Stomach (tissue), 9 donors: Measurements from ENCODE around the gene NIPAL3. TPM values are rescaled to one million over a fixed set of nuclear protein-coding genes. Genes with fewer than 3 reads are reported as not detected.
A peak's percentile ranks its signal among the peaks of the same experiment; 100 is the strongest.
"Not testable (repeated sequence)": the region's sequence is repeated elsewhere in the genome, so short reads cannot be mapped to it uniquely, and the experiment has no call there.

Source experiments
- DNase-seq, 2 donors: peaks; one replicate each; pipeline versions ENCODE4 v3.0.0 to v3.0.0-alpha.2; 2013 to 2019
- H3K27ac ChIP-seq, 5 donors: fragments of 200-600 bp in 4 of 5; sonication (generic) in 4 of 5; one replicate each; pipeline ENCODE4 v1.5.1; 2013 to 2019; ENCODE audit warnings: mild to moderate bottlenecking in 1 of 5, moderate library complexity in 1 of 5
- H3K27me3 ChIP-seq, 3 donors: fragments of 200-600 bp; sonication (generic); one replicate each; pipeline ENCODE4 v1.5.1; 2017 to 2019; ENCODE audit warnings: mixed run types in 1 of 3
- H3K36me3 ChIP-seq, 4 donors: fragments of 200-600 bp; sonication (generic); 1 replicate in 3 of 4; 2 replicates in 1 of 4; pipeline ENCODE4 v1.5.1; 2016 to 2019
- H3K4me1 ChIP-seq, 4 donors: fragments of 200-600 bp; sonication (generic); one replicate each; pipeline ENCODE4 v1.5.1; 2016 to 2019
- H3K4me3 ChIP-seq, 4 donors: fragments of 200-600 bp; sonication (generic) in 3 of 4; one replicate each; pipeline ENCODE4 v1.5.1; 2016 to 2019; ENCODE audit warnings: mild to moderate bottlenecking in 1 of 4
- H3K9me3 ChIP-seq, 4 donors: fragments of 200-600 bp; sonication (generic); one replicate each; pipeline ENCODE4 v1.5.1; 2016 to 2019
- EP300 ChIP-seq: sonication (generic); formaldehyde crosslinking; IDR thresholded peaks from one replicate; pipeline ENCODE4 v1.6.1; 2017; ENCODE audit warnings: antibody characterized with exemption
- POLR2A ChIP-seq, 4 donors: fragments of 450-650 bp; IDR thresholded peaks; one replicate each; pipeline ENCODE4 v1.6.1; 2016; ENCODE audit warnings: antibody characterized with exemption in 4 of 4, control low read depth in 2 of 4, mild to moderate bottlenecking in 1 of 4, moderate library complexity in 1 of 4
- POLR2AphosphoS5 ChIP-seq, 3 donors: sonication (generic); formaldehyde crosslinking; IDR thresholded peaks; one replicate each; pipeline ENCODE4 v1.6.1; 2016; ENCODE audit warnings: antibody characterized with exemption in 3 of 3
- WGBS, 5 donors: extraction: QIAGEN DNeasy Blood & Tissue Kit in 3 of 5; methylation state at CpG; one replicate each; pipeline versions ENCODE4 v1.1.5 to v1.1.7; 2013 to 2018; 5-methylcytosine and 5-hydroxymethylcytosine counted together
- intact Hi-C: fragments of 100-400 bp; cut with DNase I; formaldehyde crosslinking; loops from one replicate; pipeline ENCODE4 v1.15.1; 2023; ENCODE audit warnings: low total_unique reads
- polyA plus RNA-seq, 3 donors: library from polyadenylated mRNA; stranded (reverse); fragments of 200-250 nt; gene quantifications; one replicate each; pipeline ENCODE4 v1.2.3, GENCODE V29; 2013
- total RNA-seq, 5 donors: library from RNA; depleted of rRNA; stranded (reverse); fragments of >200 nt; gene quantifications; one replicate each; pipeline versions ENCODE4 v1.1.0 to v1.2.3, GENCODE V29; 2014 to 2016
- TF ChIP-seq, protein P1 (sequence below), 7 experiments: fragments of 450-650 bp in 4 of 7; fragments of 200-600 bp in 3 of 7; sonication (generic) in 3 of 7; IDR thresholded peaks; one replicate each; pipeline ENCODE4 v1.5.1; 2016 to 2019; ENCODE audit warnings: antibody characterized with exemption in 7 of 7, control low read depth in 2 of 7, mild to moderate bottlenecking in 1 of 7
- donor health status: healthy with polysubstance abuse.
- donor health status: Bipolar disorder and iron deficiency.
- donor health status: healthy.

Gene NIPAL3
- total and polyA plus RNA-seq, 8 donors, result 3.2 to 122 (median 19.1) TPM

DNA sequence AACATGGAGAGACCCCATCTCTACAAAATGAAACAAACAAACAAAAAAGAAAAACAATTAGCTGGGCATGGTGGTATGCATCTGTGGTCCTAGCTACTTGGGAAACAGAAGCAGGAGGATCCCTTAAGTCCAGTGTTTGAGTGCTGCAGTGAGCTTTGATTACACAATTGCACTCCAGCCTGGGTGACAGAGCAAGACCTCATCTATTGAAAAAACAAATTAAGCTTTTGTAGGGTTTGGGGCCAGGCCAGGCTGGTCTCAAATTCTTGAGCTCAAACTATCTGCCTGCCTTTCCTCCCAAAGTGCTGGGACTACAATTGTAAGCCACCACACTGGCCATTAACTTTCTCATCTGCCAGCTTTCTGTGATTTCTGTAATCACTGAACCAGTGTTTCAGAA, 27.2 kb downstream of the NIPAL3 start:
- peak in 1 of 2 donors; percentile 19 for DNase-seq
- Histone ChIP-seq H3K9me3 (no peaks in the 10 kb centered on the region), H3K4me1 (peaks cover 13 to 25% (median 20%) of the 10 kb centered on the region in 4 donors), H3K27ac (peak overlapping the region in 1 of 5 donors; percentile 10), H3K27me3 (no peaks in the 10 kb centered on the region), H3K4me3 (no peak overlapping the region), H3K36me3 (peaks cover 0 to 59% (median 53%) of the 10 kb centered on the region in 4 donors)
- TF ChIP-seq POLR2AphosphoS5 (IDR thresholded peaks at IDR 0.05) (no peak), POLR2A (IDR thresholded peaks at IDR 0.05) (no peak), EP300 (no peak)
- TF ChIP-seq, protein P1, sequence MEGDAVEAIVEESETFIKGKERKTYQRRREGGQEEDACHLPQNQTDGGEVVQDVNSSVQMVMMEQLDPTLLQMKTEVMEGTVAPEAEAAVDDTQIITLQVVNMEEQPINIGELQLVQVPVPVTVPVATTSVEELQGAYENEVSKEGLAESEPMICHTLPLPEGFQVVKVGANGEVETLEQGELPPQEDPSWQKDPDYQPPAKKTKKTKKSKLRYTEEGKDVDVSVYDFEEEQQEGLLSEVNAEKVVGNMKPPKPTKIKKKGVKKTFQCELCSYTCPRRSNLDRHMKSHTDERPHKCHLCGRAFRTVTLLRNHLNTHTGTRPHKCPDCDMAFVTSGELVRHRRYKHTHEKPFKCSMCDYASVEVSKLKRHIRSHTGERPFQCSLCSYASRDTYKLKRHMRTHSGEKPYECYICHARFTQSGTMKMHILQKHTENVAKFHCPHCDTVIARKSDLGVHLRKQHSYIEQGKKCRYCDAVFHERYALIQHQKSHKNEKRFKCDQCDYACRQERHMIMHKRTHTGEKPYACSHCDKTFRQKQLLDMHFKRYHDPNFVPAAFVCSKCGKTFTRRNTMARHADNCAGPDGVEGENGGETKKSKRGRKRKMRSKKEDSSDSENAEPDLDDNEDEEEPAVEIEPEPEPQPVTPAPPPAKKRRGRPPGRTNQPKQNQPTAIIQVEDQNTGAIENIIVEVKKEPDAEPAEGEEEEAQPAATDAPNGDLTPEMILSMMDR (IDR thresholded peaks at IDR 0.05), result no peak
- intact Hi-C loops, result no loop called here

DNA sequence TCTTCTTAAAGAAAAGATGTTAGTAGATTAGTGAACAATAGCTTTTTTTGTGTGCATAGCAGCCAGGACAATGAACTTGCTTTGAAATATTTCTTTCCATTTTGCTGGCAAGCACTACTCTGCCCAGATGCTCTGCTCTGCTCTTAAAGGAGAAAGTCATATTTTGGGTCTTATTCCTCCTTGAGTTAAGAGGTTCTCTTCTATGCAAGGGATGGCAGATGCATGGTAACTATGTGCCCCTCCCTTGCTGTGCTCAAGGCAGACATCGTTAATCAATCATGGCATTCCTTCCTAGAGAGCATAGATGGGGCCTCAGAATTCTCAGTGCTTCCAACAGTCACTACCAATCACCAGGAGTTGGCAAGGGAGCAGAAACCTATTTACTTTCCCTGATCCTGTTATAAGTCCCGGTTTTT, 27.6 kb downstream of the NIPAL3 start:
- H3K27ac ChIP-seq, result no peak overlapping the region

DNA sequence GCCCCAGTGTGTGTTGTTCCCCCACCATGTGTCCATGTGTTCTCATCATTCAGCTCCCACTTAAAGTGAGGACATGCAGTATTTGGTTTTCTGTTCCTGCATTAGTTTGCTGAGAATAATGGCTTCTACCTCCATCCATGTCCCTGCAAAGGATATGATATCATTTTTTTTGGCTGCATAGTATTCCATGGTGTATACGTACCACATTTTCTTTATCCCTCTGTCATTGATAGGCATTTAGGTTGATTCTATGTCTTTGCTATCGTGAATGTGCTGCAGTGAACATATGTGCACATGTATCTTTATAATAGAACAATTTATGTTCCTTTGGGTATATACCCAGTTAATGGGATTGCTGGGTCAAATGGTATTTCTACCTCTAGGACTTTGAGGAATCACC, 30.8 kb downstream of the NIPAL3 start:
- H3K4me3 ChIP-seq, H3K27ac ChIP-seq, intact Hi-C loops, DNase-seq, H3K9me3 ChIP-seq, H3K27me3 ChIP-seq: not testable (repeated sequence)
- peaks cover 9 to 77% (median 71%) of the 10 kb centered on the region in 4 donors for H3K36me3 ChIP-seq
- peaks cover 5 to 16% (median 11%) of the 10 kb centered on the region in 4 donors for H3K4me1 ChIP-seq
- WGBS, 5 donors, result 95 to 100% (median 96%) methylated on average over 2 of the region's 2 CpGs

More for the DNA sequence above, 27.6 kb downstream of the NIPAL3 start:
- Histone ChIP-seq H3K9me3 (no peaks in the 10 kb centered on the region), H3K27me3 (no peaks in the 10 kb centered on the region), H3K4me1 (peaks cover 8 to 20% (median 17%) of the 10 kb centered on the region in 4 donors), H3K4me3 (no peak overlapping the region), H3K36me3 (peaks cover 0 to 63% (median 55%) of the 10 kb centered on the region in 4 donors)
- 20 to 32% (median 27%) methylated on average over 2 of the region's 2 CpGs for WGBS, 5 donors
- TF ChIP-seq POLR2A (IDR thresholded peaks at IDR 0.05), result no peak
- TF ChIP-seq POLR2AphosphoS5 (IDR thresholded peaks at IDR 0.05), result no peak
- TF ChIP-seq, protein P1 (IDR thresholded peaks at IDR 0.05), result no peak
- TF ChIP-seq EP300, result no peak
- intact Hi-C loops, result no loop called here
- peak in 1 of 2 donors; percentile 54 for DNase-seq

DNA sequence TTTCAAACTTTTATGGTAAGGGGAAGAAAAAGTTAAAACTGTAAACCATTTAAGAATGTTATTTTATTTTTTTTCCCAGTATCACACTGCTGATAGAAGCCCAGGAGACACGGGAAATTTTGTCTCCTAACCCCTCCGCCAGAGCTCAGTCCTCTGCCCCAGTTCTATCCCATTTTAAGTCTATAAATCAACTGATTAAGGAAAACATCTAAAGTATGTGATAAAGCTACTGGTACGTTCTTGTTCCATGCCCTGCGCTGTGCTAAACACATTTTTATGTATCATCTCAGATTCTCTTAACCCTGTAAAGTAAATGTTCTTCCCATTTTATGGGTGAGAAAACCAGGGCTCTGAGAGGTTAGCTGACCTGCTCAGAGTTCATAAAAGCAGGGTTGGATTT, 34.7 kb downstream of the NIPAL3 start:
- peaks cover 9 to 98% (median 87%) of the 10 kb centered on the region in 4 donors for H3K36me3 ChIP-seq
- no peak for TF ChIP-seq POLR2A (IDR thresholded peaks at IDR 0.05)
- no peak for TF ChIP-seq POLR2AphosphoS5 (IDR thresholded peaks at IDR 0.05)
- TF ChIP-seq EP300, result no peak
- TF ChIP-seq, protein P1 (IDR thresholded peaks at IDR 0.05), result no peak

DNA sequence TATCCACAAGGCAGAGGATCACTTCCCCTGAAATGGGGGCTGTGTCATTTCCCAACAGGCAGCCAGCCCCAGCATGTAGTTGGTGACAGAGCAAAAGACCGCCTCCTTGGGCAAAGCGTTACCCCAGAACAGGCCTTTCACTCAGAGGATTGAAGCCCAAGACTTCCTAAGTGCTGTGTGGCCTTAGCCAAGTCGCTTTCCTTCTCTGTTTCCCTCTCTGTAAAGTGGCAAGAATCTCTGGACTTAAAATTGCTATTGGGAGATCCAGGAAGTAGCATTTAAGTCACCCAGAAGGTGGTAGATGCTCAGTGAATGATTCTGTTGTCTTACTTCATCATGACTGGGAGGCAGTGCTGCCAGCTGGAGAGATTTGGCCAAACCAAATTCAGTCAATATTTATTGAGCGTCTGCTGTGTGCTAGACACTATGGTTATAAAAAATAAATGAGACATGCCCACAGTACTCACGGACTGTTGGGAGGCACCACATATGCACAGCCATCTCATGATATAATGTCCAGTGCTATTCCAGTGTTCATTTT, 35.3 kb downstream of the NIPAL3 start:
- H3K27me3 ChIP-seq, result no peaks in the 10 kb centered on the region

More for the DNA sequence above, 34.7 kb downstream of the NIPAL3 start:
- no peak overlapping the region for H3K4me3 ChIP-seq
- no peak for DNase-seq
- H3K27ac ChIP-seq, result no peak overlapping the region
- no peaks in the 10 kb centered on the region for H3K4me1 ChIP-seq
- no peaks in the 10 kb centered on the region for H3K9me3 ChIP-seq
- no peaks in the 10 kb centered on the region for H3K27me3 ChIP-seq
- intact Hi-C loops, result no loop called here
- WGBS, 5 donors, result 75 to 90% (median 86%) methylated on average over 4 of the region's 4 CpGs

More for the DNA sequence above, 35.3 kb downstream of the NIPAL3 start:
- Histone ChIP-seq H3K27ac (no peak overlapping the region), H3K4me3 (no peak overlapping the region), H3K9me3 (no peaks in the 10 kb centered on the region), H3K36me3 (peaks cover 9 to 98% (median 87%) of the 10 kb centered on the region in 4 donors), H3K4me1 (no peaks in the 10 kb centered on the region)
- intact Hi-C loops, result no loop called here
- WGBS, 5 donors, result 87 to 95% (median 92%) methylated on average over 5 of the region's 5 CpGs
- no peak for DNase-seq
- no peak for TF ChIP-seq EP300
- TF ChIP-seq POLR2AphosphoS5 (IDR thresholded peaks at IDR 0.05), result no peak
- no peak for TF ChIP-seq POLR2A (IDR thresholded peaks at IDR 0.05)
- TF ChIP-seq, protein P1 (IDR thresholded peaks at IDR 0.05), result no peak
